GM21447 (cell line): ENCODE measurements around the gene PCGF3.
"Not testable (repeated sequence)": the region's sequence is repeated elsewhere in the genome, so short reads cannot be mapped to it uniquely, and the experiment has no call there.

Experiments used
- ATAC-seq: cut with Tn5 transposase; IDR thresholded peaks from one replicate; pipeline ENCODE4 v1.9.1; 2021; ENCODE audit not compliant: unreplicated experiment

Gene PCGF3

DNA sequence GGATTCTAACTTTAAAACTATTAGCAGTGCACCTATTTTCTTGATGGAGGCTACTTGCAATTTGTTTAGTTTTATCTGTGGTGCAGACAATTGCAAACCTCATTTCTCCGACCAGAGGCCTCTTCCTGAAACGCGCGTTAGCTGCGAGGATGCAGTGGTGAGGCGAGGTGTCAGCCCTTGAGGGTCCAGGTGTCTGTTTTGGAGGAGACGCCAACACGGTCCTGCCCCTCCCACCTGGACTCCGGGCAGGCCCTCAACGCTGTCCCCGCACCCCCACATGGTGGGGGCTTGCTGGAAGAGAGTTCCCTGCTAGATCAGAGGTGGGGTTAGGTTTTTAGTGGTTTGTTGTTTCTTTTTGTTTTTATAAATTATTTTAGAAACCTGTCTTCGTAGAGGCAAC, 34.4 kb downstream of the PCGF3 start:
- ATAC-seq = no peak

DNA sequence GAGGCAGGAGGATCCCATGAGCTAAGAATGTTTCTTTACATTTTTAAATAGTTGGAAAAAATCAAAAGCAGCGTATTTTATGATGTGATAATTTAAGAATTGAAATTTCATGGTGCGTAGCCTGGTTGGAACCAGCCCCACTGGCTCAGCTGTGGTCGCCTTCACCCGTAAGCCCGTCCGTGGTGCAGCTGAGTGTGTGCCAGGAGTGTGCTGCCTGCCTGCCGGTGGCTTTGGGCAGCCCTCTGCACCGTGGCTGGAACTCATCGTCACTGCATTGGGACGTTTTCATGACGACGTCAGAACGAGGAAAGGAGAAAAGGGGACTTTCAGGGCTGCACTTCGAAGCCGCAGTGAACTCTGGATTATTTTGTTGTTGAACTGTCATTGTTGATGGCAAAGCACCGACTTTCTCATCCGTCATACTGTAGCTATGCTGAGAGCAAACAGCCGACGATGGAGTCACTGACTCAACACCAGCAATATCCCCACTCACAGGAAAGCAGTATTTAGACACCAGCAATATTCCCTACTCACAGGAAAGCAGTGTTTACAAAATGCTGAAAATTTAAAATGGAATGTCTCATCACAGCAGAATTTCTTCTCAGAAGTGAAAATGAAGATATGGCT, 35.1 kb downstream of the PCGF3 start:
- no peak for ATAC-seq

DNA sequence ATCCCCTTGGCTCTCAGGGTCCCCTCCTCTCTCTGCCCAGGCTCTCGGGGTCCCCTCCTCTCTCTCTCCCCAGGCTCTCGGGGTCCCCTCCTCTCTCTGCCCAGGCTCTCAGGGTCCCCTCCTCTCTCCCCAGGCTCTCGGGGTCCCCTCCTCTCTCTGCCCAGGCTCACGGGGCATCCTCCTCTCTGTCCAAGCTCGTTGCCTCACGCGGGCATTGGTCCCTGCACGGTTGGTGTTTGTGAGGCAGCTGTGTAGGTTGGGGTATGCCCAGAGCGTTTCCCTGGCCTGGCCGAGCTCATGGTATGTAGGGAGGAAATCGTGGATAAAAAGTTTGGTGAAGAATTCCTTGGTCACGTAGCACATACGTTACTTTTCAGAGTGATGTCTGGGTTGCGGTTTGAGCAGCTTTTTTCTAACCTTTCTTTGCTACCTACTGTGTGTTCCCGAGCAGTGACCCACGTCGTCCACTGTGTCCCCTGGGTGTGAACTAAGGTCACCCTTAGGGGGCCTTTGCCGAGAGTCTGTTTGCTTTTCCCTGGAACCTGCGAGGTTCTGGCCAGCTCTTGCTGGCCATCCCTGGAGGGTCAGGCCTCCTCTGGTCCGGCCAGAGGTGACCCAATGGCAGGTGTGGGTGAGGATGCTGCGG, 36.6 kb downstream of the PCGF3 start:
- ATAC-seq = no peak

DNA sequence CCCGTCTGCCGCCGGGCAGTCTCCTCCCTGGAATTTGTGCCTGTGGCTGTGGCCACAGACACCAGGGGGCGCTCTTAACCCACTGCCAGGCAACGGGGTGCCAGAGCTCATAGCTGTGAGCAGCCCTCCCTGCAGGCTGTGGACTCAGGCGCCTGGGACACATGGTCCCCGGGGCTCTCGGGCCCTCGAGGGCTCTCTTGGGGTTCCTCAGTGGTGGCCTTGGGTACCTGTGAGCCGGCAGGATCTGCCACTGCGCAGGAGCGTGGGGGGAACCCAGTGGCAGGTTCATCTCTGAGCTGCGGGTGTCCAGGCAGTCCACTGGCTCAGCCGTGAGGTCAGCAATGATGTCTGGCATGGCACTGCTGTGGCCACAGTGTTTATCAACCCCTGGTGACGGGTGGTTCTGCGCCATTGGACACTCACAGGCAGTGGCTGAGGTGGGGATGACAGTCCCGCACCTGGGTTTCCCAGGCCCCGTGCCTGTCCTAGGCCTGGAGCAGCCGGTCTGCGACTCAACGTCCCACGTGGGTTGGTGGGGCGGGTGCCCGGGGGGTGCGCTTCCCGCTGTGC, 37.2 kb downstream of the PCGF3 start:
- ATAC-seq = peak; percentile 61

DNA sequence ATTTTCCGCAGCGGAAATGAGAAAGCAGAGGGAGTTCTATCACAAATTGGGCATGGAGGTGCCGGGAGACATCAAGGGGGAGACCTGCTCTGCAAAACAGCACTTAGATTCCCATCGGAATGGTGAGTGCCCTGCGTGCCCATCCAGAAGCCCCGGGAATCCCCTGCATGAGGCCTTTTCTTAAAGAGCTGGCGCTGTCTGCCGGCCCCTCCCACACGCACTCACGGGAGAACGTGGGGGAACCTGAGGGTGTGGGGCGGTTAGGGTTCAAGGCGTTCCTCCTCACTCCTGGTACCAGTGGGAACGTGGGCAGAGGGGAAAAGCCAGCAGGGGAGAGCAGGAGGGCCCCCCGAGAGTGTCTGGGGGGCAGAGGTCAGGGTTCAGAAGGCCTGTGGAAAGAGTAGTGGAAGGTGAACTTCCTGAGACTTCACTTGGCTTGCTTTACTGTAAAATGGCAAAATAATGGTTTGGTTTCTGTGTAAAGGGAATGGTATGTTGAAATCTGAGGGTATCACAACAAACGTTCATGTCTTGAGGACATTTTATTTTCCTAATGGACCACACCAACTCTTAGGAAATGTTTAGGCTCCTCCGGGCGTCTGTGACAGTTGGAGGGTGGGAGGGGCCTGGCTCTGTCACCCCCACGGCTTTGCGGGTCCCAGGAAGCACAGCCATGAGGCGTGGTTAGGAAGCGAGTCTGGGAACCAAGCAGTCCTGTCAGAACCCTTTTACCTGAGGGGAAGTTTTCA, 38.0 kb downstream of the PCGF3 start:
- ATAC-seq = no peak

DNA sequence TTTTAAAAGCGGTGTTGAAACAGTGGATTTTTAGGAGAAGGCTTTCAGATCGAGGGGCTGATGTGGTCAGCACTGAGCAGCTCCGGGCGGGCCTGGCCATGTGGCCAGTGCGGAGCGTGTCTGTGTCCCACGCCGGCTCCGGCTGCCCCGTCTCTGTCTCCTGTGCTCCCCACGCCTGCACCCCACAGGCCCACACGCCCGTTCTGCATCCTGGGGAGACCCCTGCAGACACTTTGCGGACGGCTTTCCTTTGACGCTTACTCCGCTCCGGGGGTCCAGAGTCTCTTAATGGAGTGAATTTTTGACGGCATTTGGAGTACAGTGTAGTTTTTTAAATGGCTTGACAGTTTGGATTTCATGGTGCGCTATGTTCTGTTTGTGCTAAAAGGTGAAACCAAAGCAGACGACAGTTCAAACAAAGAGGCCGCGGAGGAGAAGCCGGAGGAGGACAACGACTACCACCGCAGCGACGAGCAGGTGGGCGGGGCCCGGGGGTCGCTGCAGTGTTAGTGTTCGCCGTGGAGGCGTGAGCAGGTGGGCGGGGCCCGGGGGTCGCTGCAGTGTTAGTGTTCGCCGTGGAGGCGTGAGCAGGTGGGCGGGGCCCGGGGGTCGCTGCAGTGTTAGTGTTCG, 38.7 kb downstream of the PCGF3 start:
- ATAC-seq = no peak

DNA sequence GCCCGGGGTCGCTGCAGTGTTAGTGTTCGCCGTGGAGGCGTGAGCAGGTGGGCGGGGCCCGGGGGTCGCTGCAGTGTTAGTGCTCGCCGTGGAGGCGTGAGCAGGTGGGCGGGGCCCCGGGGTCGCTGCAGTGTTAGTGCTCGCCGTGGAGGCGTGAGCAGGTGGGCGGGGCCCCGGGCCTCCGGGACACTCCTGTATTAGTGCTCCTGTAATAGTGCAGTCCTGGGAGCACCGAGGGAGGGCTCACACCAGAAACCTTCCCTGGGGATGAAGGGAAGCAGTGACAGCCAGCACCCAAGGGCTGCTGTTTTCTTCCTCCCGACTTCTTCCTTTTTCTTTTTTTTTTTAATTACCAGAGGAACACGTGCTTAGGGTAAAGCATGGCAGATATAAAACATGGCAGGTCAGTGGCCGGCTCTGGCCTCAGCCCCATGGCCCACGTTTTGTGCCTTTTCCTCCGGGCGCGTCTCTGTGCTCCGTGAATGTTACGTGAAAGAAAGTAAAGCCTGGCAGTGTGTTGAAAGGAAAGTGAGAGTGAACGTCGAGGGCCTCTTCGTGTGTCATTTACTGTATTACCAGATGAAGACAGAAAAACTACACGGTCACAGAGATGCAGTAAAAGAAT, 42.0 kb downstream of the PCGF3 start:
- no peak for ATAC-seq

DNA sequence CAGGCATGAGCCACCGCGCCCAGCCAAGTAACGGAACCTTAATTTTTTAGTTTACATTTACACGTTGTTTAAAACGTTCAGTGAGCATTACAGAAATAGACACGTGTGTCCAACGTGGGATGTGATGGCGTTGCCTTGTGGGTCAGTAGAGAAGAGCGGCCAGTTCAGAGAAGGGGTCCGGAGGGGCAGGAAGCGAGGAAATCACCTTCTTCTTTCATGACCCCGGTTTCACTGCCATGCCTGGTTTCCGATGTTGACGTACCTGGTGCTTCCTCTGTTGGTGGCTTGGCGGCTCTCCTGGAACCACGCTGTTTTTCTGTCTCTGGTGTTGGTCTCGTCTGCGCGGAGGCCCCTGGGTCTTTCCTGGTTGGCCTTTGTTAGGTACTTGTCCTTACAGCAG, 42.8 kb downstream of the PCGF3 start:
- no peak for ATAC-seq

DNA sequence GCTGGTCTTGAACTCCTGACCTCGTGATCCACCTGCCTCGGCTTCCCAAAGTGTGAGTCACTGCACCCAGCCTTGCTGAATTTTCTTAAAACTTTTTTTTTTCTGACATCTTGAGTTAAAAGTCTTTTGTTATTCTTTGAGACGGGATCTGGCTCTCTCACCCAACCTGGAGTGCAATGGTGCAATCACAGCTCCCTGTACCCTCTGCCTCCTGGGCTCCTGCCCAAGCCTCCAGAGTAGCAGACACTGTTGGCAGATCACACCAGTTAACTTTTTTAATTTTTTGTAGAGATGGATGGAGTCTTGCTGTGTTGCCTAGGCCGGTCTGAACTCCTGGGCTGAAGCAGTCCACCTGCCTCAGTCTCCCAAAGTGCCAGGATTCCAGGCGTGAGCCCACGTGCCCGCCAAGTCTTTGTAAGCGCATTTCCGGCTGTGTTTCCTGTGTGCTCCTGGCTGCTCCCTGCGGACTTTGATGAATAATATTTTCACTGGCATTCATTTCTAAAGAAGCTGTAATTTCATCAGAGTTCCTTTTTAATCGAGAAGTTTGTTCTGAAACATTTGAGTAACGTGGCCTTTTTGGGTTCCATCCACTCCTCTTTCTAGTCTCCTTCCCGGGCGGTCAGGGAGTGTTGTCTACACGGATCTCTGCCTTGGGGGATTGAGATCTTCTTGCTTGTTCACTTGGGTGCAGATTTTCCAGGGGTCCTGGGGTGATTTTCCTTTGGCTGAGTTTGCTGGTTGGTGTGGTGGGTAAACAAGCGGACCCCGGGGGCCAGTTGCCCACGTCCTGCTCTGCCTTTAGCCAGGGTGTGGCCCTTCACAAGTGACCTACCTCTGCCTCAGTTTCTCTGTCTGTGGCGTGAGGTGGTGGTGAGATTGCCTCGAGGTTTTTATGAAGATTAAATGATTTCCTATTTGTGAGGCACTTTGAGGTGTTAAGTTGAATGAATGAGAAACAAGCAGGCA, 44.4 kb downstream of the PCGF3 start:
- no peak for ATAC-seq

DNA sequence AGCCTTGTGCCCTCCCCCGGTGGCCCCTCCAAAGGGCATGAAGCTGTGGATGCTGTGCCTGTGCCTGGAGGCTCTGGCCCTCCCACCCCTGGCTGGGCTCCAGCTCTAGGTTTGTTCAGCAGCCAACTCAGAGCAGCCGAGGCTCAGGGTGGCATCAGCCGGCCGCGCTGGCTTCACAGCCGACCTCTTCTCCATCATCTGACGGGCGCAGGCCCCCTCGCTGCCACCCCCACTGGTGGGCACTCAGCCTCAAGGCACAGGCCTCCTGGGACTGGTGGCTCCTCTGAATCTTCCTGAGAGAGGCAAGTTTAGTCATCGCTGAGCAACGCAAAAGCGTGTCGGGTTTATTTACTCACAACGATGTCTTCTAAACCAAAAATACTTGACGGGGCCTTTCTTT, 46.0 kb downstream of the PCGF3 start:
- ATAC-seq = no peak

DNA sequence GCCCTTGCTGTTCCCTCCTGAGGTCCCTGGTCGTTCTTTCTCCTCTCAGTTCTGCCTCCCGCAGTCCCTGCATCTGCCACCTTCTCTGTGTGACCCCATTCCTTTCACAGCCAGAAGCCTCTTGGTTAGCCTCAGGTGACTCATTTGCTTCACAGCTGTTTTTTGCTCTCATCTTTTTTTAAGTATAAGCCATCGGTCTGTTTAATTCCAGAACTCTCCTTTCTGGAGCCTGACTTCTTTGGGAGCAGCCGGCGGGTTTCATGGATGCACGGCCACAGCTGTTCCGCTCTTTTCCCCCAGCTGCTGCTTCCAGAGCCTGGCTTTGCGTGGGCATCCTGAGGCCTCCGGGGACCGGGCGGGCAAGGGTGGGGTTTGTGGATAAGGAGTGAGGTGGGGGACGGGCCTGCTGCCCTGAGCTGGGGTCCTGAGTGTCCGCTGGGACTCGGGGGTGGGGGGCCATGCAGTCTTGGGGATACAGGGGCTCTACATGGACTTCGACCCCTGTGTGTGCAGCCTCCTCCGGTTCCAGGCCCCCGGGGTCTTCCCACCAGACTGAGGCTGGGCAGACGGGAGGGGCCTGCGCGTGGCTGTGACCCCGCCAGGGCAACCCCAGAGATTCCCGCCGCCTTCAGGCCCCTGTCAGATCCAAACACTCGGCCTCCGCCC, 46.7 kb downstream of the PCGF3 start:
- ATAC-seq = no peak

DNA sequence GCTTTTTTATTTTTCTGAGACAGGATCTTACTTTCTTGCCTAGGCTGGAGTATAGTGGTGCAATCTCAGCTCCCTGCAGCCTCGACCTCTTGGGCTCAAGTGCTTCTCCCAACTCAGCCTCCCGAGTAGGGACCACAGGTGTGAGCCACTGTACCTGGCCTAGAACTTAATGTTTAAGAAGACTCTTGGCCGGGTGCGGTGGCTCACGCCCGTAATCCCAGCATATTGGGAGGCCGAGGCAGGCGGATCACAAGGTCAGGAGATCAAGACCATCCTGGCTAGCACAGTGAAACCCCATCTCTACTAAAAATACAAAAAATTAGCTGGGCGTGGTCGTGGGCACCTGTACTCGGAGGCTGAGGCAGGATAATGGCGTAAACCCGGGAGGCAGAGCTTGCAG, 47.6 kb downstream of the PCGF3 start:
- not testable (repeated sequence) for ATAC-seq

DNA sequence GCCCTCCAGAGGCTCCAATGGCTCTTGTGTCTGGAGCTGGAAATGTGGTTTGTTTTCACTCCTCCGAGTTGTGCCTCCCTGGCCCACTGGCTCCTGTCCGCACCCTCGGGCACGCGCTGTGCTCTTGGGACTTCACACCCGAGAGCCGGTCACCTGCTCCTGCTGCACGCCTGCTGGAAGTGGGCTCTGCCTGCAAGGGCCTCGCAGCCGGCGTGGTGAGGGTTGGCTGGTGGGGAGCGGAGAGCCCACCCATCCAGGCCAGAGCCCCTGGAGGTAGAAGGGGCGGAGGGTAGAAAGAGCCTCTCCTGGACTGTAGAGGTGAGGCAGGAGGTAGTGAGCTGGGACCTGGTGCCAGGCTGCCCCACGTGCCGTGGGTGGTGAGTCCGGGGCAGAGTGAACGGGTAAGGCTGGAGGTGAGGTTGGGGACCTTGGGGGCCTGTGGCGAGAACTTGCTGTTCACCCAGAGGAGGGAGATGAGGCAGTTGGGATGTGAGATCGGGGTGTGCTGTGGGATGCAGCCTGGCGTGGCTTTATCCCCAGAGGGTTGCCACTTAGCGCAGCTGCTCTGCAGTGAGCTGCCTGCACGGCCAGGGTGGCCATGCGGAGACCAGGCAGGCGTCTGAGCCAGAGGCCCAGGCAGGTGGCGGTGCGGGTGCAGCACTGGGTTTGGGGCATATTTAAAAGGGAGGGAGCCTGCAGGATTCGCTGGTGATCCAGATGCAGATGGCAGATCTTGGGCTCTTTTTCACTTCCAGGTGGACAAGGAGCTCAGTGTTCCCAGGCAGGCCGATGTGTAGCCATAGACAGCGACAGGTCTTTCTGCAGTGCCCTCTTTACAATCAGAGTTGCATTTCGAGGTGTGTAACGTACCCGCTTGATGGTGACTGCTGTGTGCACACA, 48.8 kb downstream of the PCGF3 start:
- ATAC-seq = no peak

DNA sequence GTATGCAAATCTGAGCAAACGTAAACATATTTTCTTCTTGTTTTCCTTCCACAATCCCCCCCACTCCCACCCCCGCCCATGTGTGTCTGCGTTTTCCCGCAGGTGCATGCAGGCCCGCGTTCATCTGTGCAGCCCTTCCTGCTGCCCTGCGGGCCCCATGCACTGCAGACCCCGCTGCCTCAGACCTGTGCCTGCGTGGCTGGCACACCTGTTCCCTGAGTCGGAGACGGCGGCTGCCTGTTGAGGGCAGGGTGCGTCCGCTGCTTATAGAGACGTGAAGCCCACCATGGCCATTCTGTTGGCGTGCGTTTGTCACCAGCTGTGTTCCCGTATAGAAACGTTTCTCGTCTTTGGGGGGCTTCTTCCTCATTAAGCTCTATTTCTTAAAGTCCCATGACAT, 51.5 kb downstream of the PCGF3 start:
- ATAC-seq = no peak

DNA sequence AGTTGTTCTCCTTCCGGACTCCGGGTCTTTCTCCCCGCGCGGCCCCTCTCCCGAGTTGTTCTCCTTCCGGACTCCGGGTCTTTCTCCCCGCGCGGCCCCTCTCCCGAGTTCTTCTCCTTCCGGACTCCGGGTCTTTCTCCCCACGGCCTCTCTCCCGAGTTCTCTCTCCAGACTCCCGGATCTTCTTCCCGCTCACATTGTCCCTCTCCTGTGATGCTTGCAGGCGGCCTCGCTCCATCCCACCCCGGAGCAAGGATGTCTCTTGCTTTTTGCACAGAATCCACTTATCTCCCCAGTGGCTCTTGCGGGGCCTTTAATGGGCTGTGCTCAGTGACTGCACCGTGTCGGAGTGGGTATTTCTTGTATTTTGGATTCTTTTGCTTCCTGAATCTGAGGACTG, 54.2 kb downstream of the PCGF3 start:
- not testable (repeated sequence) for ATAC-seq

DNA sequence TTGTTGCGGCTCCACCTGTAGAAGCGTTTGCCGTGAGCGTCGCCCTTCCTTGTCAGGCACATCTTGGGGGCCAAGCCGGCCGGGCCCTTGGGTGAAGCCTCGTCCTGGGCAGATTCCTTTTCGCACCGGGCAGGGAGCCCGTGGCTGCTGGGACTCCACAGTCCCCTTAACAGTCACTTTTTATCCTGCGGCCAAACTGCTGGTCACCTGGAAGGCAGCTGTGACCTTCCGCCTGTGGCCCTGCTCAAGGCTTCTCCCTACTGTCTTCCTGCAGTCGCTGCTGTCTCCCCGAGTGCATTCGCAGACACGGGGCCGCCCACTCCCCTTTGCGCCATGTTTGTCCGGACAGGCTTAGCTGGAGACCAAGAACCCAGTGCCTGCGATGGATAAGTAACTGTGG, 55.0 kb downstream of the PCGF3 start:
- no peak for ATAC-seq

DNA sequence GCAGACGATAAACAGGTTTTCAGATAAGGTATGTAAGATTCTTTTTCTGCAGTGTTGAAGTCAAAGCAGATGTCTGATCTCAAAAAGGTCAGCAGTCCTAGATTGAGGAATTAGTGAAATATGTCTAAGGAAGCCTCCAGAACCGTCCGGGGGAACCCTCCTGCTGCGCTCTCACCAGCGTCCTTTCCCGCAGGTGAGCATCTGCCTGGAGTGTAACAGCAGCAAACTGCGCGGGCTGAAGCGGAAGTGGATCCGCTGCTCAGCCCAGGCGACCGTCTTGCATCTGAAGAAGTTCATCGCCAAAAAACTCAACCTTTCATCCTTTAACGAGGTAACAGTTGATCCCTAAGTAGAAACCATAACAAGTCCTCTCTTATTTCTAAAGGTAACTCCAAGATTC, 55.5 kb downstream of the PCGF3 start:
- ATAC-seq = no peak

DNA sequence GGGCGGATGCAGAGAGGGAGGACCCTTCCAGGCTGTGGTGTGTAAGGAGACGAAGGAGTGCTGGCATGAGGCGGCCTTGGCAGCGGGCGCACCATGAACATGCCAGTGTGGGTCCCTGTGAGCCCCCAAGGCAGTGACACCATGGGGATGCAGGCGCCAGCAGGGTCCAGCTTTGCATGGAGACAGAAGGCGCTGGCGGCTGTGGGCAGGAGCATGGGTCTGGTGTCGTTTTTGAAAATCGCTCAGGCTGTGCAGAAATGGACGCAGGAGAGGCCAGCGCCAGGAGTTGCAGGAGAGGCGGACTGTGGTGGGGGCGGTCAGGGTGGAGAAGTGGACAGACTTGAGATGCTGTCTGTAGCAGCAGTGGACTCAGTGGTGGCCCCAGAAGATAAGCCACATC, 56.1 kb downstream of the PCGF3 start:
- no peak for ATAC-seq
